Measurements from ENCODE around the gene PPARA.

- no peak for TF ChIP-seq CTCF (IDR thresholded peaks at IDR 0.05; ENCODE audit: low read length)
- no peak for TF ChIP-seq EZH2phosphoT487 (IDR thresholded peaks at IDR 0.05; ENCODE audit: low read length)
- no peak for TF ChIP-seq EZH2 (optimal IDR thresholded peaks at IDR 0.05; ENCODE audit: low read depth, low read length)
These were observed 45.3 kb downstream of the PPARA start for GRCh38 chr22:46195487-46196165.

Measured in MM.1S (cell line).